ENCODE data around the gene RHOA.

Gene RHOA

DNA sequence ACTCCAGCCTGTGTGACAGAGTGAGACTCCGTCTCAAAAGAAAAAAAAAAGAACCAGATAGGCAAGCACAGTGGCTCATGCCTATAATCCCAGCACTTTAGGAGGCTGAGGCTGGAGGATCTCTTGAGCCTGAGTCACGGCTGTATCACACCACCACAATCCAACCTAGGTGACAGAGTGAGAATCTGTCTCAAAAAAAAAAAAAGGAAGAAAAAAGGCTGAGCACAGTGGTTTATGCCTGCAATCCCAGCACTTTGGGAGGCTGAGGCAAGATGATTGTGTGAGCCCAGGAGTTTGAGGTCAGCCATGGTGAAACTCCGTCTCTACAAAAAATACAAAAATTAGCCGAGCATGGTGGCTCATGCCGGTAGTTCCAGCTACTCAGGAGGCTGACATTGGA is 23.0 kb upstream of the RHOA start:
- no peak overlapping the region for H3K4me2 ChIP-seq
- H3K27me3 ChIP-seq (ENCODE audit: insufficient read depth, low read depth) = no peaks in the 10 kb centered on the region
- no peaks in the 10 kb centered on the region for H3K4me1 ChIP-seq (ENCODE audit: low read depth, poor library complexity, severe bottlenecking)
- TF ChIP-seq CTCF (conservative IDR thresholded peaks at IDR 0.05; ENCODE audit: low read depth, low read length) = no peak
- H3K4me3 ChIP-seq (IDR thresholded peaks at IDR 0.05; ENCODE audit: insufficient read depth, low read depth, low read length) = no peak overlapping the region
- no peak overlapping the region for H3K9ac ChIP-seq
- H4K20me1 ChIP-seq (ENCODE audit: insufficient read depth) = no peaks in the 10 kb centered on the region
- H2AFZ ChIP-seq (ENCODE audit: low read depth) = no peak overlapping the region
- H3K36me3 ChIP-seq (ENCODE audit: insufficient read depth) = no peaks in the 10 kb centered on the region
- H3K79me2 ChIP-seq (ENCODE audit: insufficient read depth, low read depth) = no peaks in the 10 kb centered on the region
- H3K27ac ChIP-seq = no peak overlapping the region

- no peak overlapping the region for H3K9ac ChIP-seq
- H2AFZ ChIP-seq (ENCODE audit: low read depth) = peak overlapping the region; percentile 71; the same call in 1 of the 2 replicates
- H3K4me3 ChIP-seq (IDR thresholded peaks at IDR 0.05; ENCODE audit: insufficient read depth, low read depth, low read length) = no peak overlapping the region
- no peaks in the 10 kb centered on the region for H3K36me3 ChIP-seq (ENCODE audit: insufficient read depth)
- no peak overlapping the region for H3K27ac ChIP-seq
- TF ChIP-seq CTCF (conservative IDR thresholded peaks at IDR 0.05; ENCODE audit: low read depth, low read length) = no peak
- no peaks in the 10 kb centered on the region for H4K20me1 ChIP-seq (ENCODE audit: insufficient read depth)
- no peaks in the 10 kb centered on the region for H3K79me2 ChIP-seq (ENCODE audit: insufficient read depth, low read depth)
- peak overlapping the region; percentile 23; the same call in 1 of the 2 replicates for H3K4me2 ChIP-seq
- no peaks in the 10 kb centered on the region for H3K4me1 ChIP-seq (ENCODE audit: low read depth, poor library complexity, severe bottlenecking)
- no peaks in the 10 kb centered on the region for H3K27me3 ChIP-seq (ENCODE audit: insufficient read depth, low read depth)
These were observed 16.9 kb upstream of the RHOA start for GRCh38 chr3:49428752-49429080.

GRCh38 chr3:49427586-49427985 is 15.8 kb upstream of the RHOA start:
- Histone ChIP-seq H3K27ac (no peak overlapping the region), H4K20me1 (ENCODE audit: insufficient read depth) (no peaks in the 10 kb centered on the region), H2AFZ (ENCODE audit: low read depth) (no peak overlapping the region), H3K9ac (no peak overlapping the region), H3K36me3 (ENCODE audit: insufficient read depth) (no peaks in the 10 kb centered on the region), H3K79me2 (ENCODE audit: insufficient read depth, low read depth) (no peaks in the 10 kb centered on the region), H3K4me1 (ENCODE audit: low read depth, poor library complexity, severe bottlenecking) (no peaks in the 10 kb centered on the region), H3K4me2 (no peak overlapping the region), H3K27me3 (ENCODE audit: insufficient read depth, low read depth) (no peaks in the 10 kb centered on the region), H3K4me3 (IDR thresholded peaks at IDR 0.05; ENCODE audit: insufficient read depth, low read depth, low read length) (no peak overlapping the region)
- TF ChIP-seq CTCF (conservative IDR thresholded peaks at IDR 0.05; ENCODE audit: low read depth, low read length) = no peak

GRCh38 chr3:49424816-49425215 is 13.0 kb upstream of the RHOA start:
- H3K27me3 ChIP-seq (ENCODE audit: insufficient read depth, low read depth) = no peaks in the 10 kb centered on the region
- no peak overlapping the region for H3K27ac ChIP-seq
- no peaks in the 10 kb centered on the region for H3K79me2 ChIP-seq (ENCODE audit: insufficient read depth, low read depth)
- no peak overlapping the region for H2AFZ ChIP-seq (ENCODE audit: low read depth)
- H3K4me3 ChIP-seq (IDR thresholded peaks at IDR 0.05; ENCODE audit: insufficient read depth, low read depth, low read length) = no peak overlapping the region
- H3K4me1 ChIP-seq (ENCODE audit: low read depth, poor library complexity, severe bottlenecking) = no peaks in the 10 kb centered on the region
- no peak for TF ChIP-seq CTCF (conservative IDR thresholded peaks at IDR 0.05; ENCODE audit: low read depth, low read length)
- no peak overlapping the region for H3K4me2 ChIP-seq
- no peaks in the 10 kb centered on the region for H3K36me3 ChIP-seq (ENCODE audit: insufficient read depth)
- no peak overlapping the region for H3K9ac ChIP-seq
- H4K20me1 ChIP-seq (ENCODE audit: insufficient read depth) = no peaks in the 10 kb centered on the region
